ENCODE measurements around the gene FAM167B.
A peak's percentile ranks its signal among the peaks of the same experiment; 100 is the strongest.
"Not testable (repeated sequence)": the region's sequence is repeated elsewhere in the genome, so short reads cannot be mapped to it uniquely, and the experiment has no call there.

The FAM167B gene

GRCh38 chr1:32263744-32264143 lies 16.7 kb downstream of the FAM167B start:
- DNase-seq: no peak

GRCh38 chr1:32265846-32266245 lies 18.8 kb downstream of the FAM167B start:
- DNase-seq: no peak

- no peak for DNase-seq
Observed at GRCh38 chr1:32266921-32267591, 20.0 kb downstream of the FAM167B start.

- no peak for DNase-seq
Observed at GRCh38 chr1:32269744-32270143, 22.7 kb downstream of the FAM167B start.

- no peak for DNase-seq
Observed at GRCh38 chr1:32272557-32273390, 25.8 kb downstream of the FAM167B start.

- no peak for DNase-seq
Observed at GRCh38 chr1:32273391-32274208, 26.6 kb downstream of the FAM167B start.

GRCh38 chr1:32274646-32275340 lies 27.8 kb downstream of the FAM167B start:
- no peak for DNase-seq

- no peak for DNase-seq
Observed at GRCh38 chr1:32275424-32275823, 28.4 kb downstream of the FAM167B start.

- no peak for DNase-seq
Observed at GRCh38 chr1:32276032-32276782, 29.2 kb downstream of the FAM167B start.

GRCh38 chr1:32284777-32285176 lies 37.8 kb downstream of the FAM167B start:
- not testable (repeated sequence) for DNase-seq

- no peak for DNase-seq
Observed at GRCh38 chr1:32285658-32286057, 38.6 kb downstream of the FAM167B start.

GRCh38 chr1:32286763-32287162 lies 39.7 kb downstream of the FAM167B start:
- DNase-seq: no peak

- DNase-seq: no peak
Observed at GRCh38 chr1:32289256-32289655, 42.2 kb downstream of the FAM167B start.

- DNase-seq: no peak
Observed at GRCh38 chr1:32291145-32291707, 44.2 kb downstream of the FAM167B start.

GRCh38 chr1:32291708-32292538 lies 44.9 kb downstream of the FAM167B start, which contains the start of gene HDAC1:
Gene HDAC1, plus strand, starts transcription at chr1:32292083. Its CDS starts 87 bp downstream, at chr1:32292170.
- DNase-seq: peak; percentile 64

GRCh38 chr1:32298211-32298610 lies 51.2 kb downstream of the FAM167B start:
- DNase-seq: not testable (repeated sequence)
